Astrocyte (in vitro differentiated cells and primary cell): Measurements from ENCODE around the gene IL17A. TPM values are rescaled to one million over a fixed set of nuclear protein-coding genes. Genes with fewer than 3 reads are reported as not detected.

ENCODE experiments used
- DNase-seq: peaks from one replicate; pipeline ENCODE4 v3.0.0-alpha.2; 2010; ENCODE audit warnings: low read depth
- FAIRE-seq: peaks from 2 replicates; lab custom pipeline; 2011; peaks lifted over from hg19 to GRCh38; lab: Jason Lieb, UNC
- H2AFZ ChIP-seq: 2 replicates; pipeline ENCODE4 v1.6.0; 2012; ENCODE audit warnings: low read depth, low read length, inconsistent platforms
- H3K27ac ChIP-seq: 2 replicates; pipeline ENCODE4 v1.5.1; 2011; ENCODE audit warnings: low read depth, low read length, inconsistent platforms
- H3K27me3 ChIP-seq: 2 replicates; pipeline ENCODE4 v1.6.0; 2011; ENCODE audit warnings: low read length, inconsistent platforms; ENCODE audit not compliant: insufficient read depth
- H3K36me3 ChIP-seq: 2 replicates; pipeline ENCODE4 v1.5.1; 2011; ENCODE audit warnings: low read length, inconsistent platforms; ENCODE audit not compliant: insufficient read depth
- H3K4me1 ChIP-seq: 2 replicates; pipeline ENCODE4 v1.5.1; 2011; ENCODE audit warnings: low read length, inconsistent platforms; ENCODE audit not compliant: insufficient read depth
- H3K4me2 ChIP-seq: 2 replicates; pipeline ENCODE4 v1.6.0; 2012; ENCODE audit warnings: low read length, inconsistent platforms
- H3K4me3 ChIP-seq: 2 replicates; pipeline ENCODE4 v1.5.1; 2011; ENCODE audit warnings: low read depth, mild to moderate bottlenecking, low read length, inconsistent platforms; ENCODE audit not compliant: insufficient read depth
- H3K79me2 ChIP-seq: 2 replicates; pipeline ENCODE4 v1.6.0; 2012; ENCODE audit warnings: mild to moderate bottlenecking, low read length, inconsistent platforms; ENCODE audit not compliant: insufficient read depth
- H3K9ac ChIP-seq: 2 replicates; pipeline ENCODE4 v1.6.0; 2012; ENCODE audit warnings: mild to moderate bottlenecking, low read length, inconsistent platforms
- H3K9me3 ChIP-seq: 2 replicates; pipeline ENCODE4 v1.5.1; 2012; ENCODE audit warnings: low read depth, mild to moderate bottlenecking, low read length, inconsistent platforms; ENCODE audit not compliant: insufficient read depth
- H4K20me1 ChIP-seq: 2 replicates; pipeline ENCODE4 v1.6.0; 2012; ENCODE audit warnings: low read length, inconsistent platforms; ENCODE audit not compliant: insufficient read depth
- H3K27ac Mint-ChIP-seq: one replicate; pipeline ENCODE4 v1.8.0; 2021; ENCODE audit warnings: mild to moderate bottlenecking, mixed read lengths; ENCODE audit not compliant: unreplicated experiment
- H3K27me3 Mint-ChIP-seq: one replicate; pipeline ENCODE4 v1.8.0; 2021; ENCODE audit warnings: low read depth, mixed read lengths; ENCODE audit not compliant: unreplicated experiment
- H3K36me3 Mint-ChIP-seq: one replicate; pipeline ENCODE4 v1.8.0; 2021; ENCODE audit warnings: low read depth, mixed read lengths; ENCODE audit not compliant: unreplicated experiment
- H3K4me1 Mint-ChIP-seq: one replicate; pipeline ENCODE4 v1.8.0; 2021; ENCODE audit warnings: low read depth, mixed read lengths; ENCODE audit not compliant: unreplicated experiment
- H3K4me3 Mint-ChIP-seq: one replicate; pipeline ENCODE4 v1.8.0; 2021; ENCODE audit warnings: mild to moderate bottlenecking, moderate library complexity, mixed read lengths; ENCODE audit not compliant: unreplicated experiment
- H3K9me3 Mint-ChIP-seq: one replicate; pipeline ENCODE4 v1.8.0; 2021; ENCODE audit warnings: mild to moderate bottlenecking, mixed read lengths; ENCODE audit not compliant: unreplicated experiment
- EZH2 ChIP-seq: IDR thresholded peaks from 2 replicates; pipeline ENCODE4 v1.6.1; 2012; ENCODE audit warnings: mild to moderate bottlenecking, low read length, inconsistent platforms; ENCODE audit not compliant: insufficient read depth
- total RNA-seq: library from RNA; stranded (reverse); gene quantifications from 2 replicates; pipeline ENCODE4 v1.2.1, GENCODE V29; 2021
- TF ChIP-seq, protein P1 (sequence below): IDR thresholded peaks from 2 replicates; pipeline ENCODE4 v1.5.1; 2011; ENCODE audit warnings: low read depth, mild to moderate bottlenecking, inconsistent platforms, low read length, moderate library complexity; ENCODE audit not compliant: insufficient read depth

IL17A gene
- total RNA-seq, 1 donor from 2014 or later = not detected

DNA sequence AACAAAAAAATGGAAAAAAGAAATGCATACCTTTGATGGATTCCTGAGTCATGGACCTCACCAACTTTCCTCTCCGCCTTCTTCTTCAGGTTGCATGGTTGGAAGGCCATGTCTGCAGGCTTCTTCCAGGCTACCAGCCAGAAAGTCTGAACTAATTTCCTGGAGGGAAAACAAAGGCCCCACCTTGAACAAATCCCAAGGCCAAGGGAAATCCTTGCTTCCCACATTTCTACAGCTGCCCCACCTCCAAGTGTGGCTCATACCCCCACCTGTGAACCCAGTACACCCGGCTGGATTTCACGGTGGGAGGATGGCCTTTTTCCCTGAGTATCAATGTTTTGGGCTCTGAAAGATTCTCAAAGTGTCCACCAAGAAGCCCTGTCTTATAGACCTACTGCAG is 22.4 kb downstream of the IL17A start:
- Histone ChIP-seq H3K4me2 (no peak overlapping the region), H4K20me1 (no peaks in the 10 kb centered on the region), H3K9me3 (no peaks in the 10 kb centered on the region), H3K36me3 (no peaks in the 10 kb centered on the region), H3K4me3 (no peak overlapping the region), H3K27me3 (no peaks in the 10 kb centered on the region), H3K9ac (no peak overlapping the region), H3K79me2 (no peaks in the 10 kb centered on the region), H2AFZ (no peak overlapping the region), H3K27ac (no peak overlapping the region), H3K4me1 (no peaks in the 10 kb centered on the region)
- Mint-ChIP-seq H3K9me3 (peaks cover 6% of the 10 kb centered on the region), H3K36me3 (no peaks in the 10 kb centered on the region), H3K27ac (no peak overlapping the region), H3K27me3 (peaks cover 13% of the 10 kb centered on the region), H3K4me1 (no peaks in the 10 kb centered on the region), H3K4me3 (no peak overlapping the region)
- TF ChIP-seq, protein P1, sequence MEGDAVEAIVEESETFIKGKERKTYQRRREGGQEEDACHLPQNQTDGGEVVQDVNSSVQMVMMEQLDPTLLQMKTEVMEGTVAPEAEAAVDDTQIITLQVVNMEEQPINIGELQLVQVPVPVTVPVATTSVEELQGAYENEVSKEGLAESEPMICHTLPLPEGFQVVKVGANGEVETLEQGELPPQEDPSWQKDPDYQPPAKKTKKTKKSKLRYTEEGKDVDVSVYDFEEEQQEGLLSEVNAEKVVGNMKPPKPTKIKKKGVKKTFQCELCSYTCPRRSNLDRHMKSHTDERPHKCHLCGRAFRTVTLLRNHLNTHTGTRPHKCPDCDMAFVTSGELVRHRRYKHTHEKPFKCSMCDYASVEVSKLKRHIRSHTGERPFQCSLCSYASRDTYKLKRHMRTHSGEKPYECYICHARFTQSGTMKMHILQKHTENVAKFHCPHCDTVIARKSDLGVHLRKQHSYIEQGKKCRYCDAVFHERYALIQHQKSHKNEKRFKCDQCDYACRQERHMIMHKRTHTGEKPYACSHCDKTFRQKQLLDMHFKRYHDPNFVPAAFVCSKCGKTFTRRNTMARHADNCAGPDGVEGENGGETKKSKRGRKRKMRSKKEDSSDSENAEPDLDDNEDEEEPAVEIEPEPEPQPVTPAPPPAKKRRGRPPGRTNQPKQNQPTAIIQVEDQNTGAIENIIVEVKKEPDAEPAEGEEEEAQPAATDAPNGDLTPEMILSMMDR = no peak
- no peak for TF ChIP-seq EZH2
- DNase-seq = no peak
- no peak for FAIRE-seq

DNA sequence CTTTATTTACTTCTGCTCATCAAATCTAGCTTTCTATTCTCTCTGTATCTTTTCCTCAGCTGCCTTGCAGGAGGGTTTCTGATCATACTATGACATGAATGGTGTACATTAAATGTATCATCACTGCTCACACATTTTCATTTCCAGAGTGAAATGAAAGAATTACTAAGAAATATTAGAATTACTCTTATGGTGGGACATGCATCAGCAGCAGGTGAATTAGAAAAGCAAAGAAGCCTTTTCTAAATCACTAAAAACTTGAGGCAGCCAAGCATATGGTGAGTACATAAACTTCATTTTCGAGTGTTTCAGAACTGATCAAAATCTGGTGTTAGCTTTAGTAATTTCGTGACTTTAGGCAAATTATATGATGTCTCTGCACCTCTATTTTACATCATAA is 23.6 kb downstream of the IL17A start:
- Histone ChIP-seq H3K36me3 (no peaks in the 10 kb centered on the region), H2AFZ (no peak overlapping the region), H3K79me2 (no peaks in the 10 kb centered on the region), H3K27ac (no peak overlapping the region), H3K4me3 (no peak overlapping the region), H3K9me3 (no peaks in the 10 kb centered on the region), H3K27me3 (peaks cover 2% of the 10 kb centered on the region), H3K4me2 (no peak overlapping the region), H3K4me1 (no peaks in the 10 kb centered on the region), H3K9ac (no peak overlapping the region), H4K20me1 (no peaks in the 10 kb centered on the region)
- FAIRE-seq (no peak), DNase-seq (no peak)
- Mint-ChIP-seq H3K9me3 (peaks cover 6% of the 10 kb centered on the region), H3K36me3 (no peaks in the 10 kb centered on the region), H3K27ac (no peak overlapping the region), H3K4me1 (no peaks in the 10 kb centered on the region), H3K27me3 (peaks cover 13% of the 10 kb centered on the region), H3K4me3 (no peak overlapping the region)
- no peak for TF ChIP-seq EZH2
- TF ChIP-seq, protein P1 = no peak

DNA sequence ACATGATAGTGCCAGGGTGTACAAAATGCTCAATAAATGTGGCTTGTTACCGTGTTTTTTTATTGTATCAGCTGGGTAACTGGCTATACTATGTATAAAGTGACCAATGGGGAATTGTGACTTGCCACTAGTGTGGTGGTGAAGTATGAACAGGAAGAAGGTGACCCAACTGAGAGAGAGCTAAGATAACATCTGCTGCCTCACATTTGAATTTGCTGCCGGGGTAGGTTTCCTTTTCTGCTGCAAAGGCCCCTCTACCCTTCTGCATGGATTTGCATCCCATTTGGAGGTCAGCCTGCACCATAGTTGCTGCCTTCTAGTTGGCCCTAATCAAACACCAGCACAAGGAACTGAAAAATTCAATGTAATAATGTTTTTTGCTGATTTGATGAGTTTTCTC is 24.1 kb downstream of the IL17A start:
- peaks cover 13% of the 10 kb centered on the region for H3K27me3 Mint-ChIP-seq
- H3K9ac ChIP-seq = no peak overlapping the region
- H2AFZ ChIP-seq = no peak overlapping the region
- no peaks in the 10 kb centered on the region for H3K4me1 ChIP-seq
- H4K20me1 ChIP-seq = no peaks in the 10 kb centered on the region
- H3K4me1 Mint-ChIP-seq = no peaks in the 10 kb centered on the region
- no peaks in the 10 kb centered on the region for H3K36me3 ChIP-seq
- no peaks in the 10 kb centered on the region for H3K79me2 ChIP-seq
- H3K27ac ChIP-seq = no peak overlapping the region
- no peaks in the 10 kb centered on the region for H3K9me3 ChIP-seq
- FAIRE-seq (no peak), DNase-seq (no peak)
- no peak overlapping the region for H3K4me3 ChIP-seq
- H3K36me3 Mint-ChIP-seq = no peaks in the 10 kb centered on the region
- H3K27me3 ChIP-seq = peaks cover 2% of the 10 kb centered on the region
- H3K4me3 Mint-ChIP-seq = no peak overlapping the region
- TF ChIP-seq, protein P1 = no peak
- TF ChIP-seq EZH2 = no peak
- no peak overlapping the region for H3K4me2 ChIP-seq
- H3K27ac Mint-ChIP-seq = no peak overlapping the region
- H3K9me3 Mint-ChIP-seq = peaks cover 6% of the 10 kb centered on the region
